WTC11 (cell line): ENCODE measurements around the gene TUBA4B. TPM values are rescaled to one million over a fixed set of nuclear protein-coding genes. Genes with fewer than 3 reads are reported as not detected.

Experiments used
- AFF4 ChIP-seq: sonication (generic); formaldehyde crosslinking; IDR thresholded peaks from 2 replicates; pipeline ENCODE4 v1.8.1; 2023; ENCODE audit warnings: mild to moderate bottlenecking, missing genetic modification reagents, borderline replicate concordance
- ATF6 ChIP-seq: sonication (generic); formaldehyde crosslinking; IDR thresholded peaks from 2 replicates; pipeline ENCODE4 v1.8.1; 2023; ENCODE audit warnings: mild to moderate bottlenecking, missing genetic modification reagents
- CREB1 ChIP-seq: sonication (generic); formaldehyde crosslinking; IDR thresholded peaks from 2 replicates; pipeline ENCODE4 v1.8.0; 2023; ENCODE audit warnings: mild to moderate bottlenecking, missing genetic modification reagents
- ELF4 ChIP-seq: sonication (generic); formaldehyde crosslinking; IDR thresholded peaks from 2 replicates; pipeline ENCODE4 v1.8.1; 2022; ENCODE audit warnings: low read depth, mild to moderate bottlenecking, moderate library complexity, missing genetic modification reagents
- ESRRA ChIP-seq: sonication (generic); formaldehyde crosslinking; IDR thresholded peaks from 2 replicates; pipeline ENCODE4 v1.8.1; 2022; ENCODE audit warnings: mild to moderate bottlenecking, missing genetic modification reagents, borderline replicate concordance
- FOXK1 ChIP-seq: sonication (generic); formaldehyde crosslinking; IDR thresholded peaks from 2 replicates; pipeline ENCODE4 v1.8.0; 2022; ENCODE audit warnings: mild to moderate bottlenecking, moderate library complexity, missing genetic modification reagents
- HMGXB4 ChIP-seq: sonication (generic); formaldehyde crosslinking; IDR thresholded peaks from 2 replicates; pipeline ENCODE4 v1.8.1; 2023; ENCODE audit warnings: mild to moderate bottlenecking, moderate library complexity, missing genetic modification reagents
- PRDM15 ChIP-seq: sonication (generic); formaldehyde crosslinking; IDR thresholded peaks from 2 replicates; pipeline ENCODE4 v1.8.0; 2022; ENCODE audit warnings: missing genetic modification reagents
- SMAD4 ChIP-seq: sonication (generic); formaldehyde crosslinking; IDR thresholded peaks from 2 replicates; pipeline ENCODE4 v1.8.0; 2022; ENCODE audit warnings: mild to moderate bottlenecking, missing genetic modification reagents
- SOX15 ChIP-seq: fragments of 250-450 bp; sonication (Bioruptor Pico); IDR thresholded peaks from 2 replicates; pipeline ENCODE4 v1.9.0; 2021; ENCODE audit warnings: mild to moderate bottlenecking
- STAT6 ChIP-seq: sonication (generic); formaldehyde crosslinking; conservative IDR thresholded peaks from 2 replicates; pipeline ENCODE4 v1.8.1; 2023; ENCODE audit warnings: mild to moderate bottlenecking, low read depth, missing genetic modification reagents, moderate library complexity
- TP53 ChIP-seq: sonication (generic); formaldehyde crosslinking; IDR thresholded peaks from 2 replicates; pipeline ENCODE4 v1.8.1; 2023; ENCODE audit warnings: mild to moderate bottlenecking, missing genetic modification reagents
- ZBTB43 ChIP-seq: sonication (generic); formaldehyde crosslinking; IDR thresholded peaks from 2 replicates; pipeline ENCODE4 v1.8.1; 2023; ENCODE audit warnings: mild to moderate bottlenecking, missing genetic modification reagents
- ZNF232 ChIP-seq: sonication (generic); formaldehyde crosslinking; IDR thresholded peaks from 2 replicates; pipeline ENCODE4 v1.8.0; 2022; ENCODE audit warnings: mild to moderate bottlenecking, missing genetic modification reagents
- ZNF263 ChIP-seq: sonication (generic); formaldehyde crosslinking; IDR thresholded peaks from 2 replicates; pipeline ENCODE4 v1.8.1; 2022; ENCODE audit warnings: low read depth, mild to moderate bottlenecking, moderate library complexity, missing genetic modification reagents
- ZNF317 ChIP-seq: sonication (generic); formaldehyde crosslinking; IDR thresholded peaks from 2 replicates; pipeline ENCODE4 v1.8.1; 2023; ENCODE audit warnings: low read depth, mild to moderate bottlenecking, moderate library complexity, missing genetic modification reagents, borderline replicate concordance
- ZNF423 ChIP-seq: fragments of 250-450 bp; sonication (Bioruptor Pico); IDR thresholded peaks from 2 replicates; pipeline ENCODE4 v2.1.2; 2022; ENCODE audit warnings: mild to moderate bottlenecking, moderate library complexity
- ZNF425 ChIP-seq: fragments of 250-450 bp; sonication (Bioruptor Pico); conservative IDR thresholded peaks from 2 replicates; pipeline ENCODE4 v1.9.0; 2021; ENCODE audit warnings: mild to moderate bottlenecking
- total RNA-seq: library from RNA; stranded (reverse); gene quantifications from 3 replicates; pipeline ENCODE4 v1.2.3, GENCODE V29; 2021

Gene TUBA4B
- total RNA-seq, 1 experiment from 2014 or later, result 0.20 TPM

- TF ChIP-seq SOX15 (CRISPR knock-in tag), result no peak
- no peak for TF ChIP-seq ZNF423 (CRISPR knock-in tag)
- TF ChIP-seq HMGXB4 (CRISPR knock-in tag), result no peak; the same call in 1 of the 2 replicates
- no peak for TF ChIP-seq ESRRA (CRISPR knock-in tag)
- no peak for TF ChIP-seq ZNF263 (CRISPR knock-in tag)
- no peak for TF ChIP-seq PRDM15
- no peak for TF ChIP-seq SMAD4 (CRISPR knock-in tag)
- TF ChIP-seq ZBTB43, result no peak
- TF ChIP-seq ZNF232 (CRISPR knock-in tag), result no peak
- no peak for TF ChIP-seq ZNF317 (CRISPR knock-in tag)
- no peak for TF ChIP-seq AFF4 (CRISPR knock-in tag)
- no peak; the same call in 1 of the 2 replicates for TF ChIP-seq TP53
- no peak for TF ChIP-seq ELF4 (CRISPR knock-in tag)
- TF ChIP-seq ATF6 (CRISPR knock-in tag), result no peak
- no peak for TF ChIP-seq CREB1 (CRISPR knock-in tag)
- peak; percentile 92 for TF ChIP-seq FOXK1
- TF ChIP-seq ZNF425, result no peak
- no peak for TF ChIP-seq STAT6
Measured at GRCh38 chr2:219229305-219230058, 23.6 kb upstream of the TUBA4B start, which contains the start of the genes ANKZF1 and ATG9A (continued).
